ENCODE measurements around the gene POMP. TPM values are rescaled to one million over a fixed set of nuclear protein-coding genes. Genes with fewer than 3 reads are reported as not detected.

Gene POMP
- total RNA-seq, 1 donor from 2014 or later, result 58.9 TPM

- peaks cover 10% of the 10 kb centered on the region for H3K36me3 Mint-ChIP-seq (ENCODE audit: insufficient read depth)
- TF ChIP-seq, protein P1, sequence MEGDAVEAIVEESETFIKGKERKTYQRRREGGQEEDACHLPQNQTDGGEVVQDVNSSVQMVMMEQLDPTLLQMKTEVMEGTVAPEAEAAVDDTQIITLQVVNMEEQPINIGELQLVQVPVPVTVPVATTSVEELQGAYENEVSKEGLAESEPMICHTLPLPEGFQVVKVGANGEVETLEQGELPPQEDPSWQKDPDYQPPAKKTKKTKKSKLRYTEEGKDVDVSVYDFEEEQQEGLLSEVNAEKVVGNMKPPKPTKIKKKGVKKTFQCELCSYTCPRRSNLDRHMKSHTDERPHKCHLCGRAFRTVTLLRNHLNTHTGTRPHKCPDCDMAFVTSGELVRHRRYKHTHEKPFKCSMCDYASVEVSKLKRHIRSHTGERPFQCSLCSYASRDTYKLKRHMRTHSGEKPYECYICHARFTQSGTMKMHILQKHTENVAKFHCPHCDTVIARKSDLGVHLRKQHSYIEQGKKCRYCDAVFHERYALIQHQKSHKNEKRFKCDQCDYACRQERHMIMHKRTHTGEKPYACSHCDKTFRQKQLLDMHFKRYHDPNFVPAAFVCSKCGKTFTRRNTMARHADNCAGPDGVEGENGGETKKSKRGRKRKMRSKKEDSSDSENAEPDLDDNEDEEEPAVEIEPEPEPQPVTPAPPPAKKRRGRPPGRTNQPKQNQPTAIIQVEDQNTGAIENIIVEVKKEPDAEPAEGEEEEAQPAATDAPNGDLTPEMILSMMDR (IDR thresholded peaks at IDR 0.05; ENCODE audit: unreplicated experiment), result no peak
- H3K4me1 Mint-ChIP-seq (ENCODE audit: low read depth), result peaks cover 10% of the 10 kb centered on the region
- no peak overlapping the region for H3K4me3 Mint-ChIP-seq (ENCODE audit: low read depth)
- DNase-seq (ENCODE audit: low spot score, unreplicated experiment), result no peak
- peaks cover 16% of the 10 kb centered on the region for H3K9me3 Mint-ChIP-seq (ENCODE audit: low read depth)
- H3K27ac Mint-ChIP-seq, result no peak overlapping the region
- H3K27me3 Mint-ChIP-seq, result no peaks in the 10 kb centered on the region
Measured at GRCh38 chr13:28697441-28697840, 38.5 kb downstream of the POMP start.

DNA sequence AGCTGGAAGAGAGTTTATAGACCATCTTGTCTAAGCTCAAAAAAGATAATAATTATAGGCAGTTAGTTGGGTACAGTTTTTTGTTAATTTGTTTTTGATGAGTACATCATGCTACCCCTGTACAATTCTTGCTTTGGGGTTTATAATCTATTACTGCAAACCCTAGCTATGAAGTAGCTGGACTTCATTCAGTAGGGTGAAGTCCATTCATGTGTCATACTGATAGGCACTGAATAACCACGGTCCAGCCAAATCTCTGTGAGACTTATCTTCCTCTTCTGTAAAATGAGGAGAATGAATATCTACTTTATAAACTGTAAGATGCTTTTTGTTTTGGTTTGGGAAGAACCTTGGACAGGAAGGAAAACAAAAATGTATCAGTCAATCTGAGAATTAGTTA is 40.3 kb downstream of the POMP start:
- Mint-ChIP-seq H3K4me1 (ENCODE audit: low read depth) (peaks cover 3% of the 10 kb centered on the region), H3K27ac (no peak overlapping the region), H3K4me3 (ENCODE audit: low read depth) (no peak overlapping the region), H3K36me3 (ENCODE audit: insufficient read depth) (peaks cover 8% of the 10 kb centered on the region), H3K9me3 (ENCODE audit: low read depth) (peaks cover 8% of the 10 kb centered on the region), H3K27me3 (no peaks in the 10 kb centered on the region)
- DNase-seq (ENCODE audit: low spot score, unreplicated experiment), result no peak
- TF ChIP-seq, protein P1 (IDR thresholded peaks at IDR 0.05; ENCODE audit: unreplicated experiment), result no peak

DNA sequence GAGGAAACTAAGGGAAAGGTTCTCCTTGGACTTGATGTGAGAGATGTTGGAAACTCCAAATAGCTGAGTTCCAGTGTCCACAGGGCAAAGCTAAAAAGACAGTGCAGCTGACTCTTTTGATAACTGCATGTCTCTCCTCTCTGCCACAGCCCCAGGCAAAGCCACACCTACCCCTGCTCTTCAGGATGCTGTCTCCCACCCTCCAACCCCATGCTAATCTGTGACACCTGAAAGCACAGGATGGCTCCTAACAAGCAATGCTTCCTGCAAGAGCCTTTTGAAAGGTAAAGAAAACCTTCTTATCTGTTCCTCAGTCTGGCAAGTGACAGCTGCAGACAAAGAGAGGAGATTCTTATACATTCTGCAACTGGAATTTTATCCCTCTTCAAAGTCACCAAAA is 45.4 kb downstream of the POMP start:
- Mint-ChIP-seq H3K36me3 (ENCODE audit: insufficient read depth) (peaks cover 5% of the 10 kb centered on the region), H3K27ac (no peak overlapping the region), H3K27me3 (no peaks in the 10 kb centered on the region), H3K9me3 (ENCODE audit: low read depth) (no peaks in the 10 kb centered on the region), H3K4me3 (ENCODE audit: low read depth) (no peak overlapping the region), H3K4me1 (ENCODE audit: low read depth) (peaks cover 4% of the 10 kb centered on the region)
- DNase-seq (ENCODE audit: low spot score, unreplicated experiment), result no peak
- TF ChIP-seq, protein P1 (IDR thresholded peaks at IDR 0.05; ENCODE audit: unreplicated experiment), result no peak

DNA sequence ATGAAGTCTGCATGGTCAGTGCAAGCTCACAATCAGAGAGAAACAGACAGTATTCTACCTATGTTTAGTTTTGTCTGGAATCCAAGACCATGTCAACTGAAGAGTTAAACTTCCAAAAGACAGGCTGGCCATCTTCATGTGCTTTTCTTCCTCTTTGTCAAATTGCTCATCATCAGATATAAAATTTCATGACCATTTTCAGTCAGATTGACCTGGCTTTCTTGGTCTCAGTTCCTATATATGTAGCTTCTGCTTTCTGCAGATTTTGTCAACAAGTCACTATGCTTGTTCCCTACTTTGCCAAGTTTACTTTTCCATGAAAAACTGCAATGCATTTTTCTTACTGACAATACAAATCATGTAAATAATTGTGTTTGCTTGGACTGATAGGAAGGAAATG is 46.0 kb downstream of the POMP start:
- DNase-seq (ENCODE audit: low spot score, unreplicated experiment), result no peak
- no peaks in the 10 kb centered on the region for H3K9me3 Mint-ChIP-seq (ENCODE audit: low read depth)
- no peaks in the 10 kb centered on the region for H3K27me3 Mint-ChIP-seq
- no peak overlapping the region for H3K4me3 Mint-ChIP-seq (ENCODE audit: low read depth)
- H3K27ac Mint-ChIP-seq, result no peak overlapping the region
- H3K4me1 Mint-ChIP-seq (ENCODE audit: low read depth), result peaks cover 4% of the 10 kb centered on the region
- TF ChIP-seq, protein P1 (IDR thresholded peaks at IDR 0.05; ENCODE audit: unreplicated experiment), result no peak
- H3K36me3 Mint-ChIP-seq (ENCODE audit: insufficient read depth), result peaks cover 5% of the 10 kb centered on the region

DNA sequence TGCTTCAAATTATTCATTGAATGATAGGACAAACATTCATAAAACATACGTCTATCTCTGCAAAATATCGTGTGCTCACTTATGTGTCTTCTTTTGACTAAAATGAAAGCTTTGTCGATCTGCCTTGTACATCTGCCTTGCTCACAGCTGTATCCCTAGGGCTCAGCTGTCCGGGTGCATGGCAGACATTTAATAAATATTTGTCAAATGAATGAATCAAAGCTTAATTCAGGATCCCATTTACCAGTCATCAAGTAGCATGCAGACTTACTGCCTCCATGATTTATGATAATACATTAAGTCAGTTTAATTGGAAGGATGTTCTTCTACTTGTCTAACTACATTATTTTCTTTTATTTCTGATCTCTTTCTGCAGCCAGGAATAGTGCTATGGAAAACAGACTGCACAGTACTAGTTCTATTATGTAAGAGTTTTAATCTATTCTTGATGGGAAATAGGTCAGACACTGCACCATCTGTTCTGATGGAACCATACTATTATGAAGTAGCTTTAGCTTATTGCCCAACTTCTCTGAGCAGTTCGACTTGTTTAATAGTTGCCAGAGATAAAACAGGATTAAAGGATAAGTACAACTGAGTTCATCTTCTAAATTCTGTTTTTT is 46.6 kb downstream of the POMP start:
- Mint-ChIP-seq H3K36me3 (ENCODE audit: insufficient read depth) (no peaks in the 10 kb centered on the region), H3K27me3 (no peaks in the 10 kb centered on the region), H3K4me1 (ENCODE audit: low read depth) (peaks cover 4% of the 10 kb centered on the region), H3K4me3 (ENCODE audit: low read depth) (no peak overlapping the region), H3K9me3 (ENCODE audit: low read depth) (no peaks in the 10 kb centered on the region), H3K27ac (no peak overlapping the region)
- TF ChIP-seq, protein P1 (IDR thresholded peaks at IDR 0.05; ENCODE audit: unreplicated experiment), result no peak
- no peak for DNase-seq (ENCODE audit: low spot score, unreplicated experiment)
